Measurements from ENCODE around the gene ATP6V1G1.

DNA sequence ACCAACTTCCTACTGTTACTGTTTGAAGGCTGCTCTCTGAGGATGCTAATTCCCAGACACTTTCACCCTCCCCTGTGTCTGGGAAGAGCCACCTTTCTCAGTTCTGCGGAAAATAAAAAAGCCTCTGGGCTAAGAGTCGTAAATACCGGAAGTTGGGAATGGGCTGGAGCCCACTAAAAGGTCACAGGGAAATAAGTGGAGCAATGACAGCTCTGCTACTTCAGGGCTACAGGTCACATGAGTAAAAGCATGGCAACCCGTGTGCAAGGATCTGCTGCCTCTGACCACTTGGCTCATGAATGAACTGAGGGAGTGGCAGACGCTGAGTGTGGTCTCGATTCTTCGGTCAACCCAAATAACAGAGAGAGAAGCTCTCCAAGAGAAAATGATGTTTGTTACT, 25.8 kb upstream of the ATP6V1G1 start:
- TF ChIP-seq EZH2 (IDR thresholded peaks at IDR 0.05; ENCODE audit: insufficient read depth, low read length): no peak
- TF ChIP-seq, protein P1, sequence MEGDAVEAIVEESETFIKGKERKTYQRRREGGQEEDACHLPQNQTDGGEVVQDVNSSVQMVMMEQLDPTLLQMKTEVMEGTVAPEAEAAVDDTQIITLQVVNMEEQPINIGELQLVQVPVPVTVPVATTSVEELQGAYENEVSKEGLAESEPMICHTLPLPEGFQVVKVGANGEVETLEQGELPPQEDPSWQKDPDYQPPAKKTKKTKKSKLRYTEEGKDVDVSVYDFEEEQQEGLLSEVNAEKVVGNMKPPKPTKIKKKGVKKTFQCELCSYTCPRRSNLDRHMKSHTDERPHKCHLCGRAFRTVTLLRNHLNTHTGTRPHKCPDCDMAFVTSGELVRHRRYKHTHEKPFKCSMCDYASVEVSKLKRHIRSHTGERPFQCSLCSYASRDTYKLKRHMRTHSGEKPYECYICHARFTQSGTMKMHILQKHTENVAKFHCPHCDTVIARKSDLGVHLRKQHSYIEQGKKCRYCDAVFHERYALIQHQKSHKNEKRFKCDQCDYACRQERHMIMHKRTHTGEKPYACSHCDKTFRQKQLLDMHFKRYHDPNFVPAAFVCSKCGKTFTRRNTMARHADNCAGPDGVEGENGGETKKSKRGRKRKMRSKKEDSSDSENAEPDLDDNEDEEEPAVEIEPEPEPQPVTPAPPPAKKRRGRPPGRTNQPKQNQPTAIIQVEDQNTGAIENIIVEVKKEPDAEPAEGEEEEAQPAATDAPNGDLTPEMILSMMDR (IDR thresholded peaks at IDR 0.05; ENCODE audit: insufficient read depth, low read depth, low read length): no peak

Data from astrocyte (in vitro differentiated cells and primary cell).